GM21526 (cell line): ENCODE measurements around the gene CALM3.

Experiments used
- ATAC-seq: cut with Tn5 transposase; IDR thresholded peaks from one replicate; pipeline ENCODE4 v1.9.1; 2021; ENCODE audit warnings: moderate library complexity; ENCODE audit not compliant: unreplicated experiment, low FRiP score

Gene CALM3

DNA sequence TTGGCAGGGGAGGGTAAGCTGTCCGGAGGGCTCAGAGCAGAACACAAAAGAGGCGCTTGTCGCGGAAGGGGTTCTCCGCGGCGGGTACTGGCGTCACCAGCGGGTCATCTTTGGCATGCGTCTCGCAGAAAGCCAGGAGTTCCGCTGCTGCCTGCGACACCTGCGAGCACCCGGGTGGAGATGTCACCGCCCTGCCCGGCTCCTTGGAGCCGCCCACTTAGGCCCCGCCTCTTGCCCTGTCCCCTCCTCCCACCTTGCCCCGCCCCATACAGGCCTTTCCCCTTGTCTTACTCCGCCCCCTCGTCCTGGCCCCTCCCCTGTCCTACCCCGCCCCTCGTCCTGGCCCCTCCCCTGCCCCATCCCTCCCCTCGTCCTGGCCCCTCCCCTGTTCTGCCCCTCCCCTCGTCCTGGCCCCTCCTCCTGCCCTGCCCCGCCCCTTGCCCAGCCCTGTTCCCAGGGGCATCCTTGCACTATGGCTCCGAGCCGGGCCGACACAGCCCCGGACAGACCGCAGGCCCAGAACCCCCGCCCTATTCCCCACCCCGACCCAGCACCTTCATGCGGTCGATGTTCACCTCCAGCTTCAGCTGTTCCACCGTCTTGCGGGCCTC is 33.0 kb downstream of the CALM3 start:
- no peak for ATAC-seq

DNA sequence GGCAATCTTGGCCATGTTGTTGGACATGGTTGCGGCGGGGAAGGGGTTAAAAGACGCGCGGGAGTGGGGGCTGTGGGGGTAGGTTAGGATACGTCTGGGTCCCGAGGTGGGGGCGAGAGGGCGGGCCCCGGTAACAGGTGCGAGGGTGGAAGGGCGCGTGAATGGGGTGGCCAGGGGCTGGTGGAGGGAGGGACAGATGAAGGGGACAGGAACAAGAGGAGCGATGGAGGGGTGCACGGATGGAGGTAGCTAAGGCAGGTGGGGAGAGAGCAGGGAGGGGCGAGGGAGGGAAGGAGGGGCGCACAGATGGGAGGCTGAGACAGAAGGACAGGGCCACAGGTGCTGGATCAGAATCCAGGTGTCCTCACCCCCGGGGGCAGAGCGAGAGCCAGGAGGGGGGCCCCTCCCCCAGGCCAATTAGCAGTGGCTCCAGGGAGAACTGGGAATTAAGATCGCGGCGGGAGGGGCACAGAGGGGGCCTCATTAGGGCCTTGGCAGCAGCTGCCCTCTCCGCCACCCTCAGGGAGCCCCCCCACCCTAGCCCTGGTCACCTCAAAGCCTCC is 33.6 kb downstream of the CALM3 start:
- ATAC-seq = no peak

DNA sequence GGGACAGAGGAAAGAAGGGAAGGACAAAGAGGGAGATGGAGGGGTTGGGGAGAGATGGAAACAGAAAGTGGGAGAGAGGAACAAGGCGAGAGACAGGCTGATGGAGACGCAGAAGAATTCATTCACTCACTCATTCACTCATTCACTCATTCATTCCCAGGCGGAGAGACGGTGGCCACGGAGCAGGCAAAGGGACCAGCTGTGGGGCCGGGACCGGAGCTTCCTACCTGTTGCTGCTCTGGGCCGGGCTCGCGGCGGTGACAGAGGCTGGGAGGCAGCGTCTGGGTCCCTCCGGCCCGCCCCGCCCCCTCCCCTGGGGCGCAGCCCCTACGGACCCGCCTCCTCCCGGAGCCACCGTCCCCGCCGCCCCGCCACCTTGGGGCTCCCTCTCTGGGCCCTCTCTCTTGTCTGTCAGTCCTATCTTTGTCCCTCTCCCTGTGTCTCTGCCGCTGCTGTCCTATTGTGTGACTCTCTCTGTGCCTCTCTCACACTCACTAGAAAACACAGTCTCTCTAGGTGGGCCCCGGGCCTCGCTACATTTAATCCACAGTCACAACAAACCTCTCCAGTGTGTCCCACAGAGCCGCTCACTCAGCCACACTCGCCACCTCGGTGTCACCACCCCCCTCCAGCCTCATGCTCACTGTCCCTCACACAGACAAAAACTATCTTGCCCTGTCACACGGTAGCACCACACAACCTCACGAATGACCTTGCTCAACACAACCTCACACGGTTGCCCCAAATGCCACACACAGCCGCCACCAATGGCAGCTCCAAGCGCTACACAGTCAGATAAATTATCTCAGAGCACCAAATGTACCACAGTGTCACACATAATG is 35.0 kb downstream of the CALM3 start, which contains the start of gene GNG8:
Gene GNG8, minus strand, starts transcription at position 283 of the 842 bp plus-strand sequence. CDS start 1,520 bp downstream, outside the sequence.
- no peak for ATAC-seq

DNA sequence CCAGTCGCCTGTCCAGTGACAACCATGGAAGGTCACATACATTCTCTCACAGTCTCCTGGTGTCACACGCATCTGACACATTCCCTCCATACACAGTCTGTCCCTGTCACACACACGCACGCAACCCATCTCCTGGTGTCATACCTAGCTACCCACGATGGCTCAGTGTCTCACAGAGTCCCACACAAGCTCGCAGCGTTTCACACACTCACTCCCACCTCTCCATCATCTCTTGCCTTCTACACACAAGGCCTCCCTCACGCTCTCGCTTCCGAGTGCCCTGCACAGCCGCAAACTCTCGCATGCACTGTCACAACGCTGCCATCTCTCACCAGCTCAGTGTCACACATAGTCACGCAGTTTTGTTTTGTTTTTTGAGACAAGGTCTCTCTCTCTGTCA is 36.1 kb downstream of the CALM3 start:
- no peak for ATAC-seq

DNA sequence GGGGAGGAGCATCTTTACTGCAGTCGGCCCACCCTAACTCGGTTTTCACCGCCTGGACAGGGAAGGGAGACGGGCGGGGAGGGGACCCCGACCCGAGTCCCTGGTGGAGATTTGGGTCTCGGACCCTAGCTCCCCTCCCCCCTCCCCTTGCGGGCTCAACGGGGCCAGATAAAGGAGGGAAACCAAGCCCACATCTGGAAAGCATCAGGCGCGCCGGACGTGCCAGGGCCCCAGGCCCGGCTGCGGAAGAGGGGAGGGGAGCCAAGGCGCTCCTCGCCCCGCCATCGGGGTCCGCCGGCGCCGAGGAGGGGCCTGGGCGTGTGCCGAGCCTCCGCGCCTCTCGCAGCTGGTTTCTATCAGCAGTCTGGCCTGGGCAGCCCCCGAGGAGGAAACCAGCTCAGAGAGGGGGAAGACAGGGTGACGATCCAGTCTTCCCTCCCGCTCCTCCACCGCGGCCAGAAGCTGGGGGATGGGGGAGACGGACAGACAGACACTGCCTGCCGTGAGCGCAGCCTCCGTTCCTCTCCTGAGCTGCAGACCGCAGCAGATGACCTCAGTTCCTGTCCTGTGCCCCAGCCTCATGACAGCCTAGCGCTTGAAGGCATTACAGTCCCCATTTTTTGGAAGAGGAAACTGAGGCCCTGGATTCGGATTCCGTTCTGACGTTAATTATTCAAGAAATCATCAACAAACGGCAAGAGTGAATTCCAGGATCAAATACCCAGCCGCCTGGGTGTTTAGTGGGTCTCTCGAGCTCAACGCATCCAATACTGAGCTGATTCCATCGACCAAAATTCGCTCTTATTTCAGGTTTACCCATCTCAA is 38.4 kb downstream of the CALM3 start:
- ATAC-seq = no peak

DNA sequence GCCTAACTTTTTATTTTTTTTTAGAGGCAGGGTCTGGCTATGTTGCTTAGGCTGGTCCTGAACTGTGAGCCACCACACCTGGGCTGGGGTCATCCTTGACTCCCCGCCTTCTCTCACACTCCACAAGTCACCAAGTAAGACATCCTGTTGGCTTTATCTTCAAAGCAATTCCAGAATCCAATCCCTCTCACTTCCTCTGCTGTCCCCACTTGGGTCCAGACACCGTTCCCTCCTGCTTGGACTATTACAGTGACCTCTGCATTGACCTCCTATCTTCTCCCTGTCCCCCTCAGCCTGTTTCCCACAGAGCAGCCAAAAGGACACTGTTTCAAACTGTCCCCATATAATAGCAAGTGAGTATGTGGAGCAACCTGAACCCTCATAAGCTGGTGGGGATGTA is 39.5 kb downstream of the CALM3 start:
- no peak for ATAC-seq

DNA sequence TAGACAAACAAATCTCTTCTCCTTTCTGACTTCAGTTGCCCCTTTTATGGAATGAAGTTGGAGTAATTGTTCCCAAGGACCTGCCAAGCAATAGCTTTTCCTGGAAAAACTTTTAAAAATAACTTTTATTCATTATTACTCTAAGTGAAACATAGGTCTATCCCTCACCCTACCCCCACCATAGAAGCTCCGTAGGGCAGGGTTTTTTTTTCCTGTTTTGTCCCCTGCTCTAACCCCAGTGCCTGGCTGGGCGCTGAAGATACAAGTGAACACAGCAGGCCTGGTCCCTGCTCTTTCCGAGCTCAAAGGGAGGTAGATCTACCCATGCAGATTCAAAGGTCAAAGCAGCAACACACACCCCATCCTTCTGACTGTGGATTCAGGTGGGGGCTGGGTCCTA is 43.6 kb downstream of the CALM3 start:
- ATAC-seq = no peak

DNA sequence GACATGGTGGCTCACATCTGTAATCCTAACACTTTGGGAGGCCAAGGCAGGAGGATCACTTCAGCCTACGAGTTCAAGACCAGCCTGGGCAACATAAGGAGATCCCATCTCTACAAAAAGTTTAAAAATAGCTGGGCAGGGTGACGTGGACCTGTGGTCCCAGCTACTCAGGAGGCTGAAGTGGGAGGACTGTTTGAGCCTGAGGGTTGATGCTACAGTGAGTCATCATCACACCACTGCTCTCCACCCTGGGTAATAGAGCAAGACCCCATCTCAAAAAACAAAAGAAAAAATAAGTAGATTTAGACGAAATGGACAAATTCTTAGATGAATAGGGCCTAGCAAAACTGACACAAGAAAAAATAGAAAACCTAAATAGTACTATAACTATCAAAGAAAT is 45.3 kb downstream of the CALM3 start:
- ATAC-seq = no peak

DNA sequence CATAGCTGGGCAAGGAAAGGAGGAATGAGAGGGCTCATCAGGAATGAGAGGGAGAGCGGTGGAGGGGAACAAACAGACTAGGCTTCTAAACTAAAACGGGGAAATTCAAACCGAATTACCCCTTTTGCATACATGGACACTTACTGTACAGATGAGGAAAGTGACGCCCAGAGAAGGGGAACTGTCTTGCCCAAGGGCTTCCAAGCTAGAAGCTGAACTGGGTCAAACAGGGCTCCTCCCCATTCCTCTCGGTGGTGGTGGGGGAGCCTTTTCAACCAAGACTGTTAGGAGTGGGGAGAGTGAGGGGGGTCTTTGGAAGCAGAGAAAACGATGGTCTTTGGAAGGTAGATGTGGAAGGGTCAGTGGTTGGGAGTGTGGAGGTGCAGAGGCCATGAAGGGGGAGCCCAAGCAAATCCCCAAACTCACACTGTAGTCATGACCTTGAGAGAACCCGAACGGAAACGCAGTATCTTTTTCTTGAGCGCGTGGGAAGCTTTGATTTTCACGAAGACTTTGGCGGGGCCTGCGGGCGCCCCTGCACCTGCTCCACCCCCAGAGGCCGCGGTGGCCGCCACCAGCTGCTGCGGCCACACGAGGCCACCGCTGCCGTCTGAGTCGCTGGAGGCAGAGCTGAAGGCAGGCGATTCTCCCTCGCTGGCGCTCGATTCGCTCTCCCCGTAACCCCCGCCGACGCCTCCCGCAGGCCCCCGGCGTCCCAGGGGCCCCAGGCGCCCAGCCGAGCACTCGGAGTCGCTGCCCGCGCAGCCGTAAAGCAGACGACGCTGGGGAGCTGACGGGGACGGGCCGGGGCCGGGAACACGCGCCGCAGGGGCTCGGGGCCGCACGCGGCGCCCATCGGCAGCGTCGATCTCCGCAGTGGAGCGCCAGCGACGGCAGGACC is 47.2 kb downstream of the CALM3 start:
- no peak for ATAC-seq

DNA sequence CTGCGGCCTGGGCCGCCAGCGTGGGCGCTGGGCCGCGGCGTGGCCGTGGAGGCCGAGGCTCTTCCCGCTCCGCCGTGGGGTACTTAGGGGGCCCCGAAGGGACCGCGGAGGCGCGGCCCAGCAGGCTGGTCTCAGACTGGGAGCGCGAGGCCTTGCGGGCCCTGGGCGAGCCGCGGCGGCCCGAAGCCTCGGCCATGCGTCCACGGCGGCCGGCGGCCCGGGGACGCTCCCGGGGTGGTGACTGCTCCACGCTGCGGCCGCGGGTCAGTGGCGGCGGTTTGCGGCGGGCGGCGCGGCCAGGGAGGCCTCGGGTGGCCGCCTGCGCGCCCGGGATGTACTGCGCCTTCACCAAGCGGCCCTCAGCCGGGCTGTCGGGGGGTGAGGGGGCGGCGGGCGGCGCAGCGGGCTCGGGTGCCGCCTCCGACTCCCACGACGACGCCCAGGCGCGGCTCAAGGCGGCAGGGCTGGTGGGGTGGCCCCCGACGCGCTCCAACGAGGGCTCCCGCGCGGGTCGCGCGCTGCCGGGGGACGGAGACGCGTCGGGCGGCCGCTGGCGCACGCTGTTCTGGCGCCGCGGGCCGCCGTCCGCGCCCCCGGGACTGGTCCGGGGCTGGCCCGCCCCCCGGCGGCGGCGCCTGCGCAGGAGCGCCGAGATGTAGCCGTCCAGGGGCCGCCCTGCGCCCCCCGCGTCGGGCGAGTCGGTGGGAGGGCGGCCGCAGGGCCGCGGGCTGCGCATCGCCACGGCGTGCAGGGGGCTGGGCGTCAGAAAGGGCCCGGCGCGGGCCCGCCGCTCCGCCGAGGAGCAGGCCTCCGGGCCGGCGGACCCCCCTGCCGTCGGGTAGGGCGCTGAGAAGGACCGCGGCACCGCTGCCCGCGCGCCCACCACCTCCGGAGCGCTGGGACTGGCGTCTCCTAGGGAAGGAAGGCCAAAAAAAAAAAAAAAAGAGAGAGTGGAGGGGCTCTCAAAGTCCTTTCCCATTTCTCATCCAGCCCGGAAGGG is 48.1 kb downstream of the CALM3 start:
- no peak for ATAC-seq

DNA sequence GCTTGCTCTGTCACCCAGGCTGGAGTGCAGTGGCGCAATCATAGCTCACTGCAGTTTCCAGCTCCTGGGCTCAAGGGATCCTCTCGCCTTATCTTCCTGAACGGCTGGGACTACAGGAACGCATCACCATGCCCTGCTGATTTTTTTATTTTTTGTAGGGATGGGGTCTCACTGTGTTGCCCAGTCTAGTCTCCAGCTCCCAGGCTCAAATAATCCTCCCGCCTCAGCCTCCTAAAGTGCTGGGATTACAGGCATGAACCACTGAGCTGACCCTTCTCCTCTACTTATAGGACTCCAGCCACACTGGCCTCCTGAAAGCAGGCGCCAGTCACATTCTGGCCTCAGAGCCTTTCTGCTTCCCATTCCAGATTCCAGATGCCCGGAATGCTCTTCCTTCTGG is 49.3 kb downstream of the CALM3 start:
- ATAC-seq = no peak

DNA sequence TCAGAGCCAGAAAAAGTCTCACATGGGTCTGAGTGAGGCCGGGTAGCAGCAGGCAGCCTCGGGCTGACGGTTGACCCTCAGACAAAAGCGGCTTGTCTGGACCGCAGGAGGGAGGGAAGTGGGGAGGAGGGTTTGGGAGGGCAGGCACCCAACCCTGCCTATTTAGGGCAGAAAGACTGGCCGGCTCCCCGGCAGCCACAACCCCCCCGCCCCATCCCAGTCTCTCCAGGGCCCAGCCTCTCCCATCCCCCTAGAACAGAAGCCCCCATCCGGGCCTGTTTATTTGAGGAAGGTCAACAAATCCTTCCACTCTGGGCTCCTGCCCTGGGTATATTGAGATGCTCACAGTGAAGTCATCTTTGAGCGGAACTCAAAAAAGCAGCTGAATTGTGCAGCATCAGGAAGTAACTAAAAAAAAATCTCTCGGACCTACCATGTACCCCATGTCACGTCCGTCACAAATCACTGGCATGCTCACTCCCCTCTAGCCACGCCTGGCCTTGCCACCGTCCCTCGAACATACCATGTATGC is 53.6 kb downstream of the CALM3 start:
- no peak for ATAC-seq

DNA sequence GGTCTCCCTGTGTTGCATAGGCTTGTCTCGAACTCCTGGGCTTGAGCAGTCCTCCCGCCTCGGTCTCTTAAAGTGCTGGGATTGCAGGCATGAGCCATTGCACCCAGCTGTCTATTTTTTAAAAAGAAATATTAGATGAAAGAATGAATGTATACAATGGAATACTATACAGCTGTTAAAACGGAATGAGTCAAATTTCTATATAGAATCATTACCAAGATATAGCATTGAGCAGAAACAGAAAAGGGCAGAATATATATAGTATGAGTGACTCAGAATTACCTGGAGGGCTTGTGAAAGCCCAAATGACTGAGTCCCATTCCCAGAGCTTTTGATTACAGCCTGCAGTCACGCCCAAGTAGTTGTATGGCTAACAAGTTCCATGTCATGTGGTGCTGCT is 55.4 kb downstream of the CALM3 start:
- ATAC-seq = no peak

DNA sequence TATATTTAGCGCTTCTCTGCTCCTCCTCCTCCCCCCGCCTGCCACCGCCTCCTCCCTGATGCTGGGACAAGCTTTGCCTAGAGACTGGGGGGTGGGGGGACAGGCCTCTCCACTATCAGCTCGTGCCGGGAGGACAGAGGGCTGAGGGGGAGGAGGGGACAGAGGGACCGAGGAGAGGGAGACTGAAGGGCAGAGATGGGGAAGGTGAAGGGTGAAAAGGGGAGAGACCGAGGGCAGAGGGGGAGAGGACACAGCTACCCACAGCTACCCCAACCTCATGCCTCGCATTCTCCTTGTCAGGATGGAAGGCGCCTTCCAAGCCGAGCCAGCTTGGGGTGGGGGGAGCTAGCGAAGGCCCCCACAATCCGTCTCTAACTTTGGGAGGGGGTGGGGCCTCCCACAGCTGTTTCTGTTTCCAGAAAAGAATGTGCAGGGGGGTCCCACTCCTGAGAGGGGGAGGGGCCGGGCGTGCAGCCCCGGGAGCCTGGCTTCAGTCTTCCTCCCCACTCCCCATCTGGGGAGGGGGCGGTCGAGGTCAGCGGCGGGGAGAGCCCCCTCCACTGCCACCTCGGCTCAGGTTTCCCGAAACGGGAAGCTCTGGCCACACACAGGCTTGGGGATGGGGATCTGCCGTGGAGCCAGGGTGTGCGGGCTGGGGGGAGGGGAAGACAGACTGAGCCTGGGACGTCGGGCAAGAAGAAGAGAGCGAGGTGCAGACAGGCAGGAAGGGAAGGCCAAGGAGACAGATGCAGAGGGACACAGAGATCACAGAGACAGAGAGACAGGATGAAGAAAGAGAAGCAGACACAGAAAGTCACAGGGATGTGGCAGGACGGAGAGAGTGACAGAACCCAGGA is 58.2 kb downstream of the CALM3 start:
- no peak for ATAC-seq

DNA sequence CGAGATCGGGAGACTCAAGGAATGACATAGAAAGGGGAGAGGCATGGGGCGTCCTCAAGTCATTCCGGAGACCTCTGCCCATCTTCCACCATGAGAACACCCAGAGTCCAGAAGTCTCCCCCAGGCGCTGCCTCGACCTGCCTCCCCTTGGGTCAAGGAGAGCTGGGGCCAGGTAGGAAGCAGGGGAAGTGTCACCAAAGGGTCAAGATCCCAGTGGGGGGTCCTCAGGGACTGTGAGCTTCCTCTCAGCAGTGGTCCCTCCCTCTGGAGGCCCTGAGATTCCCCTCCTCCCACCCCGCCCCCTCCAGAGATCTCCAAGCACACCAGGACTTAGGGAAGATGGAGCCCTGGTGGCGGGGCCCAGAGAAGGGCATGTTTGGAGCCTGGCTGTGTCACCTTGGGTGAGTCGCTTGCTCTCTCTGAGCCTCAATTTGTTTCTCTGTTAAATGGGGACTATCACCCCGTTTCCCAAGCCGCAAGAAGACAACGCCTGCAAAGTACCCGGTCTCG is 58.9 kb downstream of the CALM3 start:
- ATAC-seq = no peak
